Renal cortex interstitium (tissue), 11 donors: ENCODE data around the gene IFITM5. TPM values are rescaled to one million over a fixed set of nuclear protein-coding genes. Genes with fewer than 3 reads are reported as not detected.
"Not testable (repeated sequence)": the region's sequence is repeated elsewhere in the genome, so short reads cannot be mapped to it uniquely, and the experiment has no call there.

Source experiments
- DNase-seq, 11 donors: peaks; one replicate each; pipeline ENCODE4 v3.0.0-alpha.2; 2013; ENCODE audit warnings: low read depth in 9 of 11, low spot score in 4 of 11; ENCODE audit errors: extremely low read depth in 1 of 11
- polyA plus RNA-seq, 3 donors: library from polyadenylated mRNA; unstranded; fragments of 120-200 nt; gene quantifications; one replicate each; pipeline ENCODE4 v1.2.1, GENCODE V29; 2013; ENCODE audit not compliant: insufficient read length in 3 of 3

IFITM5 gene
- polyA plus RNA-seq, 3 donors, result 0.19 to 0.36 TPM; not detected in 1

DNA sequence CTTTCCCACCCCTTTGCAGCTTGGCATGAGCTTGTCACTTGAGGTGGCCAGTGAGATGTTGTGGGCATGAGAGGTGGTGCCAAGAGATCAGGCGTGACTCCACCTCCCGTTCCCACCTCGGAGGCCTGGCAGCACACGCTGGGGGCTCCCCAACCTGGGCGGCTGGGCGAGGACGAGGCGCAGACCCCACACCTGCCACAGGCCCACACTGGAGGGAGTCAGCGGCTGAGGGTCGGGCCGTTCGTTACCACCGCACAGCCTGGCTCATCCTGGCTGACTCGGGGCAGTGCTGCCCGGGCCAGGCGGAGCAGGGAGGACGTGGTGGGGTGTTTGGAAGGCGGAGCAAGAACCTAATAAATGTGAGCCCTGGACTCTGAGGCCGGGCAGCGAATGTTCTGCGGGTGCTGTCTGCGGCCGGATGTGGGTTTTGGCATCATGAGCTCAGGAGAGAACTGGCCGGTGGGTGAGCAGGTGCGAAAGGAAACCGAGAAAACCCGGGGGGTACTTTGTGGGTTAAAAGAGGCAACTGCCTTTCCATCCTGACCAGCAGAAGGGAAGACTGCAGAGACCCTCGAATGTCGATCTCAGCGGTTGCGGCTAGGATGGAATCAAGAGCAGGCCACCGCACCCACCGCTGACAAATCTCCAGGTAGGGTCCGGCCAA, 31.5 kb upstream of the IFITM5 start:
- DNase-seq, result no peak

DNA sequence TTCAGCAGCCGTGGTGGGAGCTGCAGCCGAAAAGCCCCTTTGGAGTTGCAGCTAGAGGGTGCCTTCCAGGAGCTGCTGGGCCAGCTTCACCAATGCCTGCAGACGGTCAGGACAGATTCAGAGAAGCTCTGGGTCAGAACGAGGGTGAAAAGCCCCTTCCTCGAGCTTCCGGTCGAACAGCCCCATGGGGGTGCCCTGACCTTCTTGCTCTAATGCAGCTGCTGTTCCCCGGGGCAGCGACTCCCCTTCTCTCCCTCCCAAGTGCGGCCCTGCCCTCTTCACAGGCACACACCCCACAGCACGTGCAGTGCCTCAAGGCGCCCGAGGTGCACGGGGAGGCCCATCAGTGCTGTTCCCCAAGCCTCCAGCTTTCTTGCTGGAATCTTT, 31.0 kb upstream of the IFITM5 start:
- DNase-seq, result no peak

DNA sequence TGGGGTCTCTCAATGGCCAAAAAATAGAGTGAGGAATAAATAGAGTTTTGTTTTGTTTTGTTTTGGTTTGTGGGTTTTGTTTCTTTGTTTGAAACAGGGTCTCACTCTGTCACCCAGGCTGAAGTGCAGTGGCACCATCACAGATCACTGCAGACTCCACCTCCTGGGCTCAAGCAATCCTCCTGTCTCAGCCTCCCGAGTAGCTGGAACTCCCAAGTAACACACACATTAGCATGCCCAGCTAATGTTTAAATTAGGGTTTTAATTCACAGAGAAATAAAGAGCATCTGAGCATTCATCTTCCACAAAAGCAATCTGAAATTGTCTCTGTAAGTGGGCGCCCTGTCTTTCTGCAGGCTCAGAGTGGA, 30.5 kb upstream of the IFITM5 start:
- no peak for DNase-seq

DNA sequence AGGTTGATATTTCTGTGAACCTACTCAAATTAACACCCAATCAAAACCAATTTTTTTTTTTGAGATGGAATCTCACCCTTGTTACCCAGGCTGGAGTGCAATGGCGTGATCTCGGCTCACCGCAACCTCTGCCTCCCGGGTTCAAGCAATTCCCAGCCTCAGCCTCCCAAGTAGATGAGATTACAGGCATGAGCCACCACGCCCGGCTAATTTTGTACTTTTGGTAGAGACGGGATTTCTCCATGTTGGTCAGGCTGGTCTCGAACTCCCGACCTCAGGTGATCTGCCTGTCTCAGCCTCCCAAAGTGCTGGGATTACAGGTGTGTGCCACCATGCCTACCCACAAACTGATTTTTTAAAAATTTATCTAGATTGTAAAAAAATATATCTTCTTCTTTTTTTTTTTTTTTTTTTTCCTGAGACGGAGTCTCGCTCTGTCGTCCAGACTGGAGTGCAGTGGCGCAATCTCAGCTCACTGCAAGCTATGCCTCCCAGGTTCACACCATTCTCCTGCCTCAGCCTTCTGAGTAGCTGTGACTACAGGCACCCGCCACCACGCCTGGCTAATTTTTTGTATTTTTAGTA, 29.3 kb upstream of the IFITM5 start:
- not testable (repeated sequence) for DNase-seq

DNA sequence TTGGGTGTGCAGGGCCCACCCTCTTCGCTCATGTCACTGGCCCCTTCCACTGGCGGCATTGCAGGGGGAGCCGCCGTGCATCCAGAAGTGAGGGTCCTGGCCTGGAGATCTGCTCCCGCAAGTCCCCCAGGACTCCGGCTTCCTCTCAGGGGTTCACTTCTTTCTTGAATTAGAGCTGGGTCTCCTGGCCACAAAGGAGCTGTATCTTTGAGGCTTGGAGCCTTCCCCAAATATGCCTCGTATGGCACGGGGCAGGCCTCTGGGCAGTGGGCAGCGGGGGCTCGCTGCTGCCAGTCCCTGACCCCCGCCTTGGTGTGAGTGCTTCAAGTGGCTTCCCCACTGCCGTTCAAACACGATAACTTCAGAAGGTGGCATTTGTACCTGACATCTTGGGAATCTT, 28.7 kb upstream of the IFITM5 start:
- no peak for DNase-seq

DNA sequence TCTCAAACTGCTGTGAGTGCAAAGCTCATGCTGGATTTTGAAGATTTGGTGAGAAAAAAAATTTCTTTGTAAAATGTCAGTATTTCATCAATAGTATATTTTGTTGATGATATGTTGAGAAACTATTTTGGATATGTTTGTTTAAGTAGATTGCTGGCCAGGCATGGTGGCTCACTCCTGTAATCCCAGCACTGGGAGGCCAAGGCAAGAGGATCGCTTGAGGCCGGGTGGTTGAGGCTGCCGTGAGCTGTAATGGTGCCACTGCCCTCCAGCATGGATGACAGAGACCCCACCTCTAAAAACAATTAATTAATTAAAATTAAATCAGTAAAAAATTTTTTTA, 28.2 kb upstream of the IFITM5 start:
- DNase-seq, result no peak

DNA sequence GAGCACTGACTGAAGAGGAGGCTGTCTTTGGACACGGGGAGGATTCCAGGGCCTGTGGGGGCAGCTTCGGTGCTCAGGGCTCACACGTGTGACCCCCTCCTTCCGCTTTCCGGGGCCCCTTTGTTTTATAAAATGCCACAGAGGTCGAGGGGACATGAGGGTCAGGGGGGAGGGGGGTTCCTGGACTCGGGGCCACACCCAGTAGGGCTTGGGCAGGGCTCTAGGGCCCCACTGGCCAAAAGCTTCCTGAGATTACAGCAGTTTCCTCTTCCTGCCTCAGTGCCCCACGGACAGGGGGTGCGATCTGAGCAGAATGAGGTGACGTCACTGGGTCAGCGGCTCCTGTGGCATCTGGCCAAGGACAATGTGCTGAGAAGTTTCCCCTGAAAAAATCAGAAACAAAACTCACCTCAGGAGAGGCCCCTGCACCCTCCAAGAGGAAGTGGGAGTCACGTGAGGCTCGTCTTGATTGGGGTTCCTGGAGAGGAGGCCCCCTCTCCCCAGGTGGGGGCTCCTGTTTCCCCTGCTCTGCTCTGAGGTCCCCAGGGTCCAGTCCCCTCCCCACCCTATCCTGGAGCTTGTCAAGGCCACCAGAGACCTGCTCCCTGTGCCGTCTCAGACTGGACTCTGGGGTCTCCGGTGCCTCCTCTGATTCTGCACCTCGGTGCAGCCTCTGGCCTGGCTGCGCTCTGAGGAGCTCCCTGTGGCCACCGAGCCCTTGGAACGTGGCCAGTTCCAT, 27.7 kb upstream of the IFITM5 start:
- DNase-seq, result no peak

DNA sequence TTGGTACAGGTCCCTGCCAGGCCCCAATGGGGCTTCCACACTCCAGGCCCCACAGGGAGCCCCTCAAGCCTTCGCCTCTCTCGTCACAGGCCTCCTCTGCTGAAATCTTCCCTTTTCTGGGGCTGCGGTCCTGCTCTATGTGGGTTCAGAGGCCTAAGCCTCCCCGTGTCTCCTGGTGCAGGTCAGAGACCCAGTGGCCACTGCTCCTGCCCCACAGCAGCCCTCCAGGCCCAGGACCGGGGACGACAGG, 27.2 kb upstream of the IFITM5 start:
- DNase-seq, result no peak

DNA sequence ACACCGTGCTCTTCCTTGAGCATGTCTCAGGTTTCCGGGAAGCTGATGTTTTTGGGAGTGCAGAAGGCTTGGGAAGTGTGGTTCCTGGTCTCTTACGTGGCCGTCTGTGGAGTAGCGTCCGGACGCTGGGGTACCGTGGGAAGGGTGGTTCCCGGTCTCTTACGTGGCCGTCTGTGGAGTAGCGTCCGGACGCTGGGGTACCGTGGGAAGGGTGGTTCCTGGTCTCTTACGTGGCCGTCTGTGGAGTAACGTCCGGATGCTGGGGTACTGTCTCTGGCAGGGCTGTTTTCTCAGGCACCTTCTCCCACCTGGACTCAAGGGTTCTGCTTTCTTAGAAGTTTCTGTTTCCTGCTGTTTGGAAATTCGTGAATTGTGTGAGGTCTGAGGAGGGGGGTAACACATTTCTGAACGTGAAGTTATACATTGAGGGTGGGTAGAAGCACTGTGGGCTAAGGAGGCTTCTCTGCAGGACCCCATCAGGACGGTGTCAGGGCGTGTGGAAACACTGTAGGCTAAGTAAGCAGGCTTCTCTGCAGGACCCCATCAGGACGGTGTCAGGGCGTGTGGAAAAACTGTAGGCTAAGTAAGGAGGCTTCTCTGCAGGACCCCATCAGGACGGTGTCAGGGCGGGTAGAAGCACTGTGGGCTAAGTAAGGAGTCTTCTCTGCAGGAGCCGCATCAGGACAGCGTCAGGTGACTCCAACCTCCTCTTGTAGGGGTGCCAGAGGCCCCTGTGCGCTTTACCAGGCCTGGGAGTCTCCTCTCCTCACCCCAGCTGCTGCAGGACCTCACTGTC, 26.7 kb upstream of the IFITM5 start:
- DNase-seq, result no peak

DNA sequence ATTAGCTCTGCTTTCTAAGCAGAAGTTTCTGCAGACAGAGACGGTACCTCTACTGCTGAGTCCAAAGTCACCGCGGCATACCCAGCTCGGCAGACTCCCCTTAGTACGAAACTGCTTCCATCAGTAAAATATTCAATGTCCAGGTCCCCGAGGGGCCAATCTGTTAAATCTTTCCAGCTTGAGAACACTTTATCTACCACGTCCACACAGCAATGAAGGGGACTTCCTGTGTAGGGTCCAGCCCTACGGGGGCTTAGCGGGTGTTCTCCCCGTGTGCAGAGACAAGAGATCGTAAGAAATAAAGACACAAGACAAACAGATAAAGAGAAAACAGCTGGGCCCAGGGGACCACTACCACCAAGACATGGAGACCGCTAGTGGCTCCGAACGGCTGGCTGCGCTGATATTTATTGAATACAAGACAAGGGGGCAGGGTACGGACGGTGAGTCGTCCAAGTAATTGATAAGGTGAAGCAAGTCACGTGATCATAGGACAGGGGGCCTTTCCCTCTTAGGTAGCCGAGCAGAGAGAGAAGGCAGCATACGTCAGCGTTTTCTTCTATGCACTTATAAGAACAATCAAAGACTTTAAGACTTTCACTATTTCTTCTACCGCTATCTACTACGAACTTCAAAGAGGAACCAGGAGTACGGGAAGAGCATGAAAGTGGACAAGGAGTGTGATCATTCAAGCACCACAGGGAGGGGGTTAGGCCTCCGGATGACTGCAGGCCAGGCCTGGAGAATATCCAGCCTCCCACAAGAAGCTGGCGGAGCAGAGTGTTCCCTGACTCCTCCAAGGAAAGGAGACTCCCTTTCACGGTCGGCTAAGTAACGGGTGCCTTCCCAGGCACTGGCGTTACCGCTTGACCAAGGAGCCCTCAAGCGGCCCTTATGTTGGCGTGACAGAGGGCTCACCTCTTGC, 25.5 kb upstream of the IFITM5 start:
- not testable (repeated sequence) for DNase-seq

DNA sequence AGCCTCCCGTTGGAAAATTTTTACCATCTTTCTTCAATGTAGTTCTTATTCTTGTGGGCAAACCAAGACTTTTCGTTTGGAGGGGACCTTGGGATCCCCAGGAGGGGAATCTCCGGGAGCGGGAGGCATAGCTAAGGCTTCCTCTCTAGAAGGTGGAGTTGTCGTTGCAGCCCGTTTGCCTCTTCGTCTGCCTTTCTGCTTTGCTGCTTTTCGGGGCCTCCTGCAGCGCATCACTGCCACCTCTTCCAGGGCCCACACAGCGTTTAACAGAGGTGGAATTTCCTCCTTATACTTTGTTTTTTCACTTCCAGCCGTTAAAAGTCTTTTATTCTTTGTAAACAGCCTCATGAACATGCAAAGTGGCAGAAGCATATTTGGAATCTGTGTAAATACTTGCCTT, 24.8 kb upstream of the IFITM5 start:
- no peak for DNase-seq

DNA sequence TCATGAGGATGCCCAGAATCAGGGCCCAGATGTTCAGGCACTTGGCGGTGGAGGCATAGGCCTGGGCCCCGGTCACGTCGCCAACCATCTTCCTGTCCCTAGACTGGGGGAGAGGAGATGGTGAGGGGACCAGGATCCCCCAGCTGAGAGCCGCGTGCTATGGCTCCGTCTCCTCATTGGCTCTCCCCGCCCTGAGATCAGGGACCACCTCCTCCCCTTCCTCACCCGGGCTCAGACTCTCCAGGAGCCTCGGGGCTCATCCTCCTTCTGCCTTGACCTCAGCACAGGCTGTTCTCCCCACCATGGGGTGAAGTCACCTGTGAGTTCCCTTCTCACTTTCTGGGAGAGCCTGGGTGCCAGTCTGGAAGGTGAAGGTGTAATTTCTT, 20.6 kb upstream of the IFITM5 start:
- DNase-seq, result not testable (repeated sequence)

DNA sequence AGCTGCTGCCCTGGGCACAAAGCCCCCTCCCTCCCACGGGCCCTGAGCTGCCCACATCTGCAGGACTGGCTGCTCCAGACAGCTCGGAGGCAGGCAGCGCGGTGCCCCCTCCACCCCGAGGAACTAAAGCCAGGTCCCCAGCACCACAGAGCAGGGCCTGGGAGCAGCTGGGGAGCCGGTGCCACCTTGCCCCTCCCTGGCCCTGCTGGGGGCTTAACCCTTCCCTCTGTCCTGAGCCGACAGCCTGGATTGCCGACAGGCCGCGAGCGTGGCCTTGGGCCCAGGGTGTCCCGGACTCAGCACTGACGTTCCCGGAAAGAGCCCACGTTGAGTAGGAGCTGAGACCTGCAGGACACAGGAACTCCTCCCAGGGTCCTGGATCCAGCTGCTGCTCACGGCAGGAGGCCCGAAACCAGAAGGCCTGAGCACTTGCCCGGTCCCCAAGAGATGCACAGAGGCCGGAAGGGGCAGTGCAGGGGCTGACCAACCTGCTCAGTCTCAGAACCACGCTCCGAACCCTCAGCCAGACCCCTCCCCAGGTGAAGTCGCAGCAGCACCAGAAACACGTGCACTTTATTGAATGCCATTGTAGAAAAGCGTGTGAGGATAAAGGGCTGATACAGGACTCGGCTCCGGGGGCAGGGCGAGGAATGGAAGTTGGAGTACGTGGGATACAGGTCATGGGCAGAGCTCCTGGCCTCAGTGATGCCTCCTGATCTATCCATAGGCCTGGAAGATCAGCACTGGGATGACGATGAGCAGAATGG, 20.0 kb upstream of the IFITM5 start:
- not testable (repeated sequence) for DNase-seq

DNA sequence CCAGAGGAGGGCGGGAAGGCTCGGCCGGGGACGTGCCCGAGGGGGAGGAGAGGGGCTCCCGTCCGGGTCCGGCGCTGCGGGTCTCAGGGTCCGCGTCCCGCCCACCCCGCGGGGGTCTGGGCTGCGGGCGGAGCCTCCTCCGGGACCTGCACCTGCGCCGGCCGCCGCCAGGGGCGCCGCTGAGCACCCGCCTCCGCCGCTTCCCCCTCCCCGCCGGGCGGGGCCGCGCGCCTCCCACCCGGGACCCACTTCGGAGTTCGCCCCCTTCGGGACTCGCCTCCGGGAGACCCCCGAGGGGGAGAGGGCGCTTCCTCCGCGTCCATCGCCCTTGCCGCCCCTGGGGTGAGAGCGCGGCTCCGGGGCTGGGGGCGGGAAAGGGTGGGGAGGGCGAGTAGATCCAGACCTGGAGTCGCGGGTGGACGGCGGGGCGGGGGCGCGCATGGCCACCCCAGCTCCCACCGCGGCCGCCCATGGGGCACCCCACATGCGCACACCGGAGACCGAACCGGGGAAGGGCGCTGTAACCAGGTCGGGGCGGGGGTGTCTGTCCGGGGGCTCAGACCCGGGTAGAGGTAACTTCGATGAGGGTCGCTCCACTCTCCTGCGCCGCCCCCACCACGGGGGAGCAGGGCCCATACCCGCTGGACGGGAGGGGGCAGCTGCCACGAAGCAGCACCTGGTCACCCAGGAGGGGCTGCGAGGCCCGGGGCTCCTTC, 19.2 kb upstream of the IFITM5 start:
- DNase-seq, result not testable (repeated sequence)

DNA sequence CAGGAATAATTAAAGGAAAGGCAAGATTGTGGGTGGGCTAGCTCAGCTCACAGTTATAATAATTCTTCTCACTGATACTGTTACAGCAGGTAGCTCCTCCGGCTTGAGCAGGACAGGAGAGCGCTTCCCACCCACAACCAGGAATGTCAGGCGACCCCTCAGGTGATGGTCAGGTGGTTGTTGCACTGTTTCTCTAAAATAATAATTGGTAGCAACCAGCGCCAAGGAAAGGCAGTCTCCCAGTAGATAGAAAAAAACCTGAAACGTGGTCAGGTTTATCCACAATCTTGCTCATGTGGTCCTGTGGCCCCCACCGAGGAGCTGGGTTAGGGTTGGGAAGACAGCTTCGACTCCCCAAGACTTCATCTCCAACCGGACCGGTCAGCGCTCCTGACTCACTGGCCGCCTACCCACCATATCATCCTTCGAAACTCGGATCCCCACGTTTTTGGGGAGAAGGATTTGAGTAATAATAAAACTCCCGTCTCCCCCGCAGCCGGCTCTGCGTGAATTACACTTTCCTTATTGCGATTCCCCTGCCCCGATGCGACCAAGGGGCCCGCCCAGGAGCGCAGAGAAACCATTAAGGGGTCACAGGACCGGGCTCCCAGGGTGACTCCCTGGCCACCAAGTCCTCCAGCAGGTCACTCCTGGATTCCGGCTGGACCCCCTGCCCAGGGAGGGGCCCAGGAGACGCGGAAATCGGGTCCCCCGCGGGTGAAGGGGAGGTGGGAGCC, 18.5 kb upstream of the IFITM5 start:
- DNase-seq, result not testable (repeated sequence)

DNA sequence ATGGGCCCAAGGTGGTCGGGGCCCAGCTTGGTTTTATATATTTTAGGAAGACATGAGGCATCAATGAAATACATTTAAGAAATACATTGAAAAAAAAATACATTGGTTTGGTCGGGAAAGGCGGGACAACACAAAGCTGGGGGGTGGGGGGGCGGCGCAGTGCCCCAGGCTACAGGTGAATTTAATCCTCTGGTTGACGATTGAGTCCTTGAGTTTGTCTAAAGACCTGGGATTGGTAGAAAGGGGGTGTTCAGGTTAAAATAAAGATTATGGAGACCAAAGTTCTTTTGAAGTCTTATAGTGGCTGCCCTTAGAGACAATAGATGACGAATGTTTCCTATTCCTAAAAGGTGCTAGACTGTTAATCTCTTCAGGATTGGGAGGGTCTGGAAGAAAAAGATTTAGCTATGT, 17.6 kb upstream of the IFITM5 start:
- DNase-seq, result no peak

DNA sequence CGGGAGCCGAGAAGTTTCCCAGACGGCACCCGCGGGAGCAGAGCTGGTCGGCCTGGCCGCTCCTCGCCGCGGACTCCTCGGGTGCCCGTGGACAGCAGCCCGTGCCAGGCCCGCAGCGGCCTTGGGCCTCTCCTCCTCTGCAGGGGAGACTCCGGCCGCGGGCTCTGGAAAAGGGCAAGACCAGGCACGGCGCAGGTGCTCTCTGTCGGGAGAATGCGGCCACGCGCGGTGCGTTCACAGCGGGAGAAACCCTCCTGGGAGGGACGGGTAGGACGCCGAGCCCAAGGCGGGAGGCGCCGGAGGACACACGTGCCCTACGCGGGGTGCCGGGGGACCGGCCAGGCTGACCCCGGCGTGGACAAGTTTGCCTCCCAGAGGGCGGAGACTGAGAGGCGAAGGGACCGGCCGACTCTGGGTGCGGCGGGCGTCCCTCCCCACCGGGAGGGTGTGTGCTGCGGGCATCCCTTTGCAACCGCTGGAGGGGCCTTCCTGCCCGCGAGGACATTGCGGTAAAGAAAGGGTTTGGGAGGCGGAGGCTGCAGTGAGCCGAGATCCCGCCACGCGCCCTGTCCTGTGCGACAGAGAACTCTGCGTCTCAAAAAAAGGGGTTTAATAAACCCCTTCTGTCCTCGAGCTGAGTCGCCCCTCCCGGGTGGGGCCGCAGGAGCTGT, 16.8 kb upstream of the IFITM5 start:
- DNase-seq, result no peak
